Astrocyte (in vitro differentiated cells and primary cell): ENCODE results near the gene TRIP12. TPM values are rescaled to one million over a fixed set of nuclear protein-coding genes. Genes with fewer than 3 reads are reported as not detected.

Source experiments
- DNase-seq: peaks from one replicate; pipeline ENCODE4 v3.0.0-alpha.2; 2010; ENCODE audit warnings: low read depth
- FAIRE-seq: peaks from 2 replicates; lab custom pipeline; 2011; peaks lifted over from hg19 to GRCh38; lab: Jason Lieb, UNC
- H2AFZ ChIP-seq: 2 replicates; pipeline ENCODE4 v1.6.0; 2012; ENCODE audit warnings: low read depth, low read length, inconsistent platforms
- H3K27ac ChIP-seq: 2 replicates; pipeline ENCODE4 v1.5.1; 2011; ENCODE audit warnings: low read depth, low read length, inconsistent platforms
- H3K27me3 ChIP-seq: 2 replicates; pipeline ENCODE4 v1.6.0; 2011; ENCODE audit warnings: low read length, inconsistent platforms; ENCODE audit not compliant: insufficient read depth
- H3K36me3 ChIP-seq: 2 replicates; pipeline ENCODE4 v1.5.1; 2011; ENCODE audit warnings: low read length, inconsistent platforms; ENCODE audit not compliant: insufficient read depth
- H3K4me1 ChIP-seq: 2 replicates; pipeline ENCODE4 v1.5.1; 2011; ENCODE audit warnings: low read length, inconsistent platforms; ENCODE audit not compliant: insufficient read depth
- H3K4me2 ChIP-seq: 2 replicates; pipeline ENCODE4 v1.6.0; 2012; ENCODE audit warnings: low read length, inconsistent platforms
- H3K4me3 ChIP-seq: 2 replicates; pipeline ENCODE4 v1.5.1; 2011; ENCODE audit warnings: low read depth, mild to moderate bottlenecking, low read length, inconsistent platforms; ENCODE audit not compliant: insufficient read depth
- H3K79me2 ChIP-seq: 2 replicates; pipeline ENCODE4 v1.6.0; 2012; ENCODE audit warnings: mild to moderate bottlenecking, low read length, inconsistent platforms; ENCODE audit not compliant: insufficient read depth
- H3K9ac ChIP-seq: 2 replicates; pipeline ENCODE4 v1.6.0; 2012; ENCODE audit warnings: mild to moderate bottlenecking, low read length, inconsistent platforms
- H3K9me3 ChIP-seq: 2 replicates; pipeline ENCODE4 v1.5.1; 2012; ENCODE audit warnings: low read depth, mild to moderate bottlenecking, low read length, inconsistent platforms; ENCODE audit not compliant: insufficient read depth
- H4K20me1 ChIP-seq: 2 replicates; pipeline ENCODE4 v1.6.0; 2012; ENCODE audit warnings: low read length, inconsistent platforms; ENCODE audit not compliant: insufficient read depth
- H3K27ac Mint-ChIP-seq: one replicate; pipeline ENCODE4 v1.8.0; 2021; ENCODE audit warnings: mild to moderate bottlenecking, mixed read lengths; ENCODE audit not compliant: unreplicated experiment
- H3K27me3 Mint-ChIP-seq: one replicate; pipeline ENCODE4 v1.8.0; 2021; ENCODE audit warnings: low read depth, mixed read lengths; ENCODE audit not compliant: unreplicated experiment
- H3K36me3 Mint-ChIP-seq: one replicate; pipeline ENCODE4 v1.8.0; 2021; ENCODE audit warnings: low read depth, mixed read lengths; ENCODE audit not compliant: unreplicated experiment
- H3K4me1 Mint-ChIP-seq: one replicate; pipeline ENCODE4 v1.8.0; 2021; ENCODE audit warnings: low read depth, mixed read lengths; ENCODE audit not compliant: unreplicated experiment
- H3K4me3 Mint-ChIP-seq: one replicate; pipeline ENCODE4 v1.8.0; 2021; ENCODE audit warnings: mild to moderate bottlenecking, moderate library complexity, mixed read lengths; ENCODE audit not compliant: unreplicated experiment
- H3K9me3 Mint-ChIP-seq: one replicate; pipeline ENCODE4 v1.8.0; 2021; ENCODE audit warnings: mild to moderate bottlenecking, mixed read lengths; ENCODE audit not compliant: unreplicated experiment
- EZH2 ChIP-seq: IDR thresholded peaks from 2 replicates; pipeline ENCODE4 v1.6.1; 2012; ENCODE audit warnings: mild to moderate bottlenecking, low read length, inconsistent platforms; ENCODE audit not compliant: insufficient read depth
- total RNA-seq: library from RNA; stranded (reverse); gene quantifications from 2 replicates; pipeline ENCODE4 v1.2.1, GENCODE V29; 2021
- TF ChIP-seq, protein P1 (sequence below): IDR thresholded peaks from 2 replicates; pipeline ENCODE4 v1.5.1; 2011; ENCODE audit warnings: low read depth, mild to moderate bottlenecking, inconsistent platforms, low read length, moderate library complexity; ENCODE audit not compliant: insufficient read depth

TRIP12 gene
- total RNA-seq, 1 donor from 2014 or later: 379 TPM

GRCh38 chr2:229860334-229860733 lies 61.5 kb downstream of the TRIP12 start:
- H2AFZ ChIP-seq: no peak overlapping the region
- Mint-ChIP-seq H3K4me1 (peaks cover 15% of the 10 kb centered on the region), H3K36me3 (peaks cover 11% of the 10 kb centered on the region), H3K27ac (no peak overlapping the region), H3K27me3 (no peaks in the 10 kb centered on the region), H3K9me3 (no peaks in the 10 kb centered on the region), H3K4me3 (no peak overlapping the region)
- peaks cover 64% of the 10 kb centered on the region for H4K20me1 ChIP-seq
- no peak overlapping the region for H3K9ac ChIP-seq
- DNase-seq (no peak), FAIRE-seq (no peak)
- H3K4me3 ChIP-seq: no peak overlapping the region
- H3K27me3 ChIP-seq: no peaks in the 10 kb centered on the region
- peaks cover 3% of the 10 kb centered on the region for H3K4me1 ChIP-seq
- TF ChIP-seq, protein P1, sequence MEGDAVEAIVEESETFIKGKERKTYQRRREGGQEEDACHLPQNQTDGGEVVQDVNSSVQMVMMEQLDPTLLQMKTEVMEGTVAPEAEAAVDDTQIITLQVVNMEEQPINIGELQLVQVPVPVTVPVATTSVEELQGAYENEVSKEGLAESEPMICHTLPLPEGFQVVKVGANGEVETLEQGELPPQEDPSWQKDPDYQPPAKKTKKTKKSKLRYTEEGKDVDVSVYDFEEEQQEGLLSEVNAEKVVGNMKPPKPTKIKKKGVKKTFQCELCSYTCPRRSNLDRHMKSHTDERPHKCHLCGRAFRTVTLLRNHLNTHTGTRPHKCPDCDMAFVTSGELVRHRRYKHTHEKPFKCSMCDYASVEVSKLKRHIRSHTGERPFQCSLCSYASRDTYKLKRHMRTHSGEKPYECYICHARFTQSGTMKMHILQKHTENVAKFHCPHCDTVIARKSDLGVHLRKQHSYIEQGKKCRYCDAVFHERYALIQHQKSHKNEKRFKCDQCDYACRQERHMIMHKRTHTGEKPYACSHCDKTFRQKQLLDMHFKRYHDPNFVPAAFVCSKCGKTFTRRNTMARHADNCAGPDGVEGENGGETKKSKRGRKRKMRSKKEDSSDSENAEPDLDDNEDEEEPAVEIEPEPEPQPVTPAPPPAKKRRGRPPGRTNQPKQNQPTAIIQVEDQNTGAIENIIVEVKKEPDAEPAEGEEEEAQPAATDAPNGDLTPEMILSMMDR: no peak
- no peak for TF ChIP-seq EZH2
- H3K79me2 ChIP-seq: peaks cover 95% of the 10 kb centered on the region
- H3K36me3 ChIP-seq: peaks cover 19% of the 10 kb centered on the region
- H3K9me3 ChIP-seq: no peaks in the 10 kb centered on the region
- no peak overlapping the region for H3K4me2 ChIP-seq
- H3K27ac ChIP-seq: no peak overlapping the region

DNA sequence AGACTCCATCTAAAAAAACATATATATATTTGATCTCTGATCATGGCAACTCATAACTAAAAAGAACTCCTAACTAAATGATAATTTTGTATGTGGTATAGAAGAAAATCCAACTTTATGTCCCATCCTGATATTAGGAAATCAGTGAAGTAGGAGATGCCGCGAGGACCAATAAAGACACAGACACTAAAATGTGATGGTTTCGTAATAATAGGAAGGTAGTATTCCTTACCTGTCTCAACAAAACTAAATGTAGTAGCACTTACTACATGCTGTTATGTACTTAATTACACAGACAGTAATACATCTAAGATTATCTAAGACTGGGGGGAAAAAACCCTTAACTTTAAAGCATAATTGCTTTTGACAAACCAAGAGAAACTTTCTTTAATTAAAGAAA lies 63.5 kb downstream of the TRIP12 start:
- Histone ChIP-seq H3K4me3 (no peak overlapping the region), H3K36me3 (peaks cover 19% of the 10 kb centered on the region)
- no peak for FAIRE-seq

GRCh38 chr2:229857634-229858033 lies 64.2 kb downstream of the TRIP12 start:
- H2AFZ ChIP-seq: no peak overlapping the region
- no peak overlapping the region for H3K9ac ChIP-seq
- H3K9me3 ChIP-seq: no peaks in the 10 kb centered on the region
- H3K4me2 ChIP-seq: no peak overlapping the region
- DNase-seq: no peak
- no peak overlapping the region for H3K4me3 ChIP-seq
- Mint-ChIP-seq H3K4me1 (peaks cover 14% of the 10 kb centered on the region), H3K27ac (no peak overlapping the region), H3K36me3 (peaks cover 13% of the 10 kb centered on the region), H3K4me3 (peak overlapping the region; percentile 25), H3K27me3 (no peaks in the 10 kb centered on the region), H3K9me3 (no peaks in the 10 kb centered on the region)
- H3K27me3 ChIP-seq: no peaks in the 10 kb centered on the region
- H3K27ac ChIP-seq: no peak overlapping the region
- peaks cover 94% of the 10 kb centered on the region for H3K79me2 ChIP-seq
- H3K4me1 ChIP-seq: peaks cover under 1% of the 10 kb centered on the region
- peaks cover 19% of the 10 kb centered on the region for H3K36me3 ChIP-seq
- TF ChIP-seq, protein P1: no peak
- no peak for FAIRE-seq
- H4K20me1 ChIP-seq: peaks cover 56% of the 10 kb centered on the region

More for the DNA sequence above, 63.5 kb downstream of the TRIP12 start:
- Mint-ChIP-seq H3K27ac (no peak overlapping the region), H3K4me3 (no peak overlapping the region), H3K27me3 (no peaks in the 10 kb centered on the region), H3K36me3 (peaks cover 13% of the 10 kb centered on the region), H3K4me1 (peaks cover 13% of the 10 kb centered on the region), H3K9me3 (no peaks in the 10 kb centered on the region)
- Histone ChIP-seq H4K20me1 (peaks cover 59% of the 10 kb centered on the region), H3K27me3 (no peaks in the 10 kb centered on the region), H3K9ac (no peak overlapping the region), H3K27ac (no peak overlapping the region), H3K79me2 (peaks cover 95% of the 10 kb centered on the region), H3K4me2 (no peak overlapping the region), H2AFZ (no peak overlapping the region), H3K9me3 (no peaks in the 10 kb centered on the region), H3K4me1 (peaks cover under 1% of the 10 kb centered on the region)
- TF ChIP-seq EZH2: no peak
- TF ChIP-seq, protein P1: no peak
- DNase-seq: no peak
